Activated naive CD8-positive, alpha-beta T cell (primary cell): ENCODE data around the gene LHX5.

Experiments
- H3K27ac Mint-ChIP-seq: one replicate; pipeline ENCODE4 v1.8.0; 2021; ENCODE audit warnings: mixed read lengths
- H3K27me3 Mint-ChIP-seq: one replicate; pipeline ENCODE4 v1.8.0; 2021; ENCODE audit warnings: mixed read lengths
- H3K36me3 Mint-ChIP-seq: one replicate; pipeline ENCODE4 v1.8.0; 2021; ENCODE audit warnings: mixed read lengths
- H3K4me1 Mint-ChIP-seq: one replicate; pipeline ENCODE4 v1.8.0; 2021; ENCODE audit warnings: low read depth, mixed read lengths
- H3K4me3 Mint-ChIP-seq: one replicate; pipeline ENCODE4 v1.8.0; 2021; ENCODE audit warnings: mild to moderate bottlenecking, mixed read lengths
- H3K9me3 Mint-ChIP-seq: one replicate; pipeline ENCODE4 v1.8.0; 2021; ENCODE audit warnings: low read depth, mixed read lengths

Gene LHX5

DNA sequence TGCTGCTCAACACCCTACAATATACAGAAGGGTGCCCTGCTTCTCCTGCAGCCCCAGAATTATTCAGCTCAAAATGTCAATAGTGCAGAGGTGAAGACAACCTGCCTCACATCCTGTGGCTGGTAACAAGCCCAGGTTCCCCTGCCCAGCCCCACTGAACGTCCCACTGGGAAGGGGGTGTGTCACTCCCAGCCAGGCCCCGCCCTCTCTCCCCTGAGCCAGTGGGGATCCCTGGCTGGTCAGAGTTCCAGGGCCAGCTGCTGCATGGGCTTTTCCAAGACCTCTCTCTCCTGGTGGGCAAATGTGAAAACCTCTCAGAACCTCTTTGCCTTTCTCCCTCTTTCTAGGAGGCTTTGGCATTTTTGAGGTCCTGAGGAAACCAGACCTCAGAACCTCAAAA, 13.7 kb upstream of the LHX5 start:
- no peaks in the 10 kb centered on the region for H3K4me1 Mint-ChIP-seq
- H3K4me3 Mint-ChIP-seq = no peak overlapping the region
- H3K9me3 Mint-ChIP-seq = no peaks in the 10 kb centered on the region
- H3K36me3 Mint-ChIP-seq = no peaks in the 10 kb centered on the region
- peaks cover 48% of the 10 kb centered on the region for H3K27me3 Mint-ChIP-seq
- H3K27ac Mint-ChIP-seq = no peak overlapping the region

DNA sequence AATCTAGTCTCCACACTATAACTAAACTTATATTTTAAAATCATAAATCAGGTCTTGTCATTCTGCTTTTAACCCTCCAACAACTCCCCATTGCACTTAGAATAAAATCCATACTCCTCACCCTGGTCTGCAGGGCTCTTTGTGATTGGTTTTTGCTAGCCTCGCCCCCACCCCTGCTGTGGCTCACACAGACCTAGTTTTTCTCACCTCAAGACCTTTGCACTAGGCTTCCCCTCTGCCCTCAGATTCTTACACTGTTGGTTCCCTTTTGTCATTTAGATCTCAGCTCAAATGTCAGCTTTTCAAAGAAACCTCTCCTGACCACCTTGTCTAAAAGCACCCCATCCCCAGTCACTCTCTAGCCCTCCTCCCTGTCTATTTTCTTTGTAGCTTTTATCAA, 10.7 kb upstream of the LHX5 start:
- Mint-ChIP-seq H3K27me3 (peaks cover 48% of the 10 kb centered on the region), H3K27ac (no peak overlapping the region), H3K4me3 (no peak overlapping the region), H3K9me3 (no peaks in the 10 kb centered on the region), H3K4me1 (peaks cover 7% of the 10 kb centered on the region), H3K36me3 (no peaks in the 10 kb centered on the region)

DNA sequence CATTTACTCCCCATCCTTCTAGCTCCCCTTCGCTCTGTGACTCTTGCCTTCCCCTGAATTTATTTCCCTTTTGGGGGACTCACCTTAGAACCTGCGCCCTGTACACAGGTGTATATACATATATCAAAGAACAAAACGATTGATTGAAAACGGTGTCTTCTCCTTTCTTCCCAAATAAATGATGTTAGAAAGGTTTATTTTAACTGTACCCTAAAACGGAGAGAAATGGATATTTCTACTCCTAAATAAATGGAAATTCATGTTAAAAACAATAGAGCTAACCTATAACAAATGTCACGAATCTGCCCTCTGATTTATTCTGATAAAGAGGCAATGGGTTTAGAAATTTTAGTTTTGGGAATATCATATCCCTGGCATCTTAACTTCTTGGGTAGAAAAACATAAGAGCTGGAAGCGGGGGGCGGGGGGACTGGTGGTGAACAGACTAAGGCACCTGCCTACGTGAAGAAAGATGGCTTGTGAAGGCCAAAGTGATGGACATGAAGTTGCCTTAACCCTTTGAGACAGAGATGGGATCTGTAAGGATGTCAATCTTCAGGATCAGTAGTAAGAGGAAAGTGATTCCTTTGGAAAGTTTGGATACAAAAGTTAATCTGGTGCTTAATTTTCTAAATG, 8.8 kb upstream of the LHX5 start:
- Mint-ChIP-seq H3K9me3 (no peaks in the 10 kb centered on the region), H3K4me1 (peaks cover 8% of the 10 kb centered on the region), H3K4me3 (no peak overlapping the region), H3K27ac (peak overlapping the region; percentile 54), H3K27me3 (peaks cover 45% of the 10 kb centered on the region), H3K36me3 (no peaks in the 10 kb centered on the region)

DNA sequence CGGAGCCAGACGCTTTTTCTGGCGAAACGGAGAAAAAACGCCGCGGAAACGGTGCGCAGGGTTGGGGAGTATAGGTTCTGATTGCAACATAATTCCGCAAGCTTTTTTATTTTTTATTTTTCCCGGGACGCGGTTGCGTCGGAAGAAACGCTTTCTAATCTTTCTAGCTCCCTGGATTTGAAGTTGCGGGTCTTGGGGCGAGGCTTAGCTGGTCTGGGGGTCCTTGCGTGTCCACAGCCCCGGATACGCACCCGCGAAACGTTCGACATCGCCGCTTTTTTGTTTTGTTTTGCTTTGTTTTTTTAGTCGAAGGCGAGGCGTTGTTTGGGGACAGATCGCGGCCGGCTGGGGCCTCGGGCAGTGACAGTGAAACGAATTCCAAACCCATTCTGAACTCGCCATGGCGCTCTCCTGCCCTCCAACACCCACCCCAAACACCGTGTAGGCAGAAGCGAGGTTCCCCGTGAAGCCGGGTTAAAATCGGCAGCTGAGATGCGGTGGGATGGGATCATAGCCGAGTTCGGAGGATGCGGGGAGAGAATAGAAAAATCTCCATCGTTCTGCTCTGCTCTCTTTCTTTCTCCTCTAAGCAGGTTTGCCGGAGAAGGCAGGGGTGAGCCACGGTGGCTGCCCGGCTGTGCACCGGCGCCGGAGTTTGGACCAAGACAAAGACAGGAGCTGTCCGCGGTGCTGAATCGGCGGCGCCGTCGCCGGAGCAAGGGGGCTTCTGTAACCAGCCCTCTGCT, 8.1 kb upstream of the LHX5 start:
- H3K27me3 Mint-ChIP-seq = peaks cover 51% of the 10 kb centered on the region
- no peak overlapping the region for H3K4me3 Mint-ChIP-seq
- H3K4me1 Mint-ChIP-seq = peaks cover 8% of the 10 kb centered on the region
- H3K27ac Mint-ChIP-seq = peak overlapping the region; percentile 54
- no peaks in the 10 kb centered on the region for H3K36me3 Mint-ChIP-seq
- H3K9me3 Mint-ChIP-seq = no peaks in the 10 kb centered on the region

DNA sequence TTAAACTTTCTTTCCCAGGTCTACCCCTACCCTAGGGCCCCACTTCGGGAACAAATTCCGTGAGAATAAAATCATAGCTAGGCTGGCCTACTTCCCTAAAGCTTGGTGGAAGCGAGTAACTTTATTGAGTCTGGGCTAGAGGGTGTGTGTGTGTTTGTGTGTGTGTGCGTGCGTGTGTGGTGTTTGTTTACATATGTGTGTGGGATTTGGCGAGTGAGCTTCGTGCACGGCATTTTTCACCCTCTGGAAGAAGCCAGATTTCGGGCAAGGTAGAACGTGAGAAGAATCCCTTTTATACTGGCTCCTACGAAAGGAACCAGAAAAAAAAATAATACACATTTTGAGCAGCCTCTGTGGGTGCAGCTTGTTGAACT, 7.5 kb upstream of the LHX5 start:
- Mint-ChIP-seq H3K27ac (peak overlapping the region; percentile 22), H3K36me3 (no peaks in the 10 kb centered on the region), H3K9me3 (no peaks in the 10 kb centered on the region), H3K4me3 (peak overlapping the region; percentile 44), H3K4me1 (peaks cover 12% of the 10 kb centered on the region), H3K27me3 (peaks cover 55% of the 10 kb centered on the region)

DNA sequence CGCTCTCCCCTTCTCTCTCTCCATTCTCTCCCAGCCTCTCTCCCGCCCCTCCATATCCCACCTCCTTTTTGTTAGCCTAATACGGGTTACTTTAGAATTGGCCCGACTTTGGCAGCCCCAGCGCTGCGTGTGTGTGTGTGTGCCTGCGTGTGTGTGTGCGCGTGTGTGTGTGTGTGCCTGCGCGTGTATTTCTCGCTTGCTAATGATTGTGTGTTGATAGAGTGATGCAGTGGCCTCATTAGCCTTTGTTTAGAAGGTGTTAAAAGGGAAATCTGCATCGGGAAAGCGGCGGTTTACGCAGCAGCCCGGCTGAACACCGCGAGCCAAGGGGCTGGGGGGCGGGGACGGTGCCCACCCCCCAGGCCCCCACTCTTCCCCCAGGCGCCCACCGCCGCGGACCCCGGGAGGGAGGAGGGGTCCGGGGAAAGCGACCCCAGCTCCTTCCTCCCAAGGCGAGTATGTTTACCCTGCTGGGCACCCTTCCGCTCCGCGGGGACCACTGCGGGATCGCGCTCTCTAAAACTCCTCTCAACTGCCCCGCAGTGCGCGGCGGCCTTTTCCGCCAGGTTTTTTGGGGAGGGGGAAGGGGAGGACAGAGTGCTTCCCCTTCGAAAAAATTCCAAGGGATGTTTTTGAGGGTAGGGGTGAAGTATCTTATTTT, 6.8 kb upstream of the LHX5 start:
- Mint-ChIP-seq H3K4me3 (no peak overlapping the region), H3K9me3 (no peaks in the 10 kb centered on the region), H3K36me3 (no peaks in the 10 kb centered on the region), H3K27me3 (peaks cover 50% of the 10 kb centered on the region), H3K4me1 (peaks cover 13% of the 10 kb centered on the region), H3K27ac (no peak overlapping the region)

DNA sequence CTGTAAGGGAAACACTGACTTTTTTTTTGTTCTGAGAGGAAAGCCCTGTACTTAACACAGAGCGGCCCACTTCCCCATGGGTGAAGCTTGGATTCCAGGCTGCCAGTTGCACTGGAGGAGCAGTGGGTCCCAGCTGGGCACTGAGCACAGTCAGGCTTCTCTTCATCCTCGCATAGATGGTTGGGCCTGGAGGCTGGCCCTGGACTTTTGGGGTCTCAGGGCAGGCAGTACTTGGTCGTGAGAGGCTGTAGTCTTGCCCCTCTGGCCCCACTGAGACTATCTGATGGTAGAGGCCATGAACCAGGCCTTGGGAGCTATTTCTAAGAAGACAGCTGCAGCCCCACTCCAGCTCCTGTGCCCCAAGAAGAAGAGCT, 6.2 kb upstream of the LHX5 start:
- H3K27me3 Mint-ChIP-seq = peaks cover 52% of the 10 kb centered on the region
- no peaks in the 10 kb centered on the region for H3K36me3 Mint-ChIP-seq

DNA sequence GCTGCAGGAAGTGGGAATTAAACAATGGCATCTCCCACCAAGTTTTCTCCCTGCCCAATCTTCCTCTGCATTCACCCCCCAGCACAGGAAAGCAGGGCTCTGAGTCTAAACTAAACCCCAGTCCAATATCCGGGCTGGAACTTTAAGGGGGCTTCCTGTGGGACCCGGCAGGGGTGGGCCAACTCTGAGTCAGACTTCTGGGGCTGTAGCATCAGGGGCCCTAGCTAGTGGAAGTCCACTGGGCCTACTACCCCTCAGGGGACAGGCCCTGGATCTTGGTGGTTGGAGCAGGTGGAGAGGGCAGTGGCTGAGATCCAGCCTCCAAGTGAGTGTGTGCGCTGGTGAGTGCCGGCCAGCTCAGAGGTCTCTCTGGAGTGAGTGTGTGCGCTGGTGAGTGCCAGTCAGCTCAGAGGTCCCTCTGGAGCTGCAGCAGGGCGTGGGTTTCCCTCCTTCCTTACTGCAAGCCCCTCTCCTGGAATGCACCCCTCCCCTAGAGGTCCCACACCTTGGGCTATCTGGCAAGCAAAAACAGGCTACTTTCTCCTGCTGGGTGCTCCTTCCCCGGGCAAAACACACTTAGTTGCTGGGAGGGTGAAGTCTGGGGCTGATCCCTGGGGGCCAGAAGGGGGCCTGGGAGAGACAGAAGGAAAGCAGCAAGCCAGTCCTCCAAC, 5.6 kb upstream of the LHX5 start:
- Mint-ChIP-seq H3K36me3 (no peaks in the 10 kb centered on the region), H3K9me3 (no peaks in the 10 kb centered on the region), H3K27ac (no peak overlapping the region), H3K27me3 (peaks cover 54% of the 10 kb centered on the region), H3K4me1 (peaks cover 18% of the 10 kb centered on the region), H3K4me3 (no peak overlapping the region)

More for the DNA sequence above, 6.2 kb upstream of the LHX5 start:
- no peak overlapping the region for H3K27ac Mint-ChIP-seq
- H3K9me3 Mint-ChIP-seq = no peaks in the 10 kb centered on the region
- H3K4me1 Mint-ChIP-seq = peaks cover 17% of the 10 kb centered on the region
- no peak overlapping the region for H3K4me3 Mint-ChIP-seq

DNA sequence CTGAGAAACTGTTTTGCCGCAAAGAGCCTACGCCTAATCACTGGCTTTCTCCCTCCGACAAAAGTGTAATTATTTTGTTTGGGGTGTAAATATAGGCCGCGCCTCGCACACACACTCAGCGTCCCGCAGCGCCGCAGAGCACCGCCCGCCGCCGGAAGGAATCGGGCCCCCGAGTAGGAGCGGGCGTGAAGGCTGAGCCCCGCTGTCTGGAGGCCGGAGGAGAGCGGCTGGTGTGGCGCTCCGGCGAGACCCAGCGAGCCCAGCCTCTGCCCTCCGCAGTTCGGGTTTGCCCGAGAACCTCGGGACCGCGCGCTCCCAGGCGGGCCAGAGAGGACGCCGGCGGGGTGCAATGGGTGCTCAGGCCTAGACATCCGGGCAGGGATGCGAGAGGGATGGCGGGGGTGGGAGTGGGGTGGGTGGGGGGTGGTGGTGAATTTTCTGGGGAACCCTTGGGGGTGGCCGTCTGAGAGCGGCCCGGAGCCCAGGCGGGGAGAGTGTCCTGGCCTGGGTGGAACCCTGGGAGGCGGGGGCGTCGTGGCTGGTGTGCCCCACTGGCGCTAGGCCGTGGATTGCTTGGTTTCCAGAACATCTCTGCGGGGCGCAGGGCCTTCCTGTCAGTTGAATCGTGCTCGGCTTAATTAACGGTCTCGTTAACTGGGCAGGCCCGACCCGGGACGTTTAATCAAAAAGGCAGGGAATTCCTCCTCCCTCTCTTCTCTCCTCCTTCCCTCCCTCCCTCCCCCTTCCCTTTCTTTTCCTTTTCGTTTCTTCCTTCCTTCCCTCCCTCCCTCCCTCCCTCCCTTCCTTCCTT, 4.7 kb upstream of the LHX5 start:
- Mint-ChIP-seq H3K9me3 (no peaks in the 10 kb centered on the region), H3K4me1 (peaks cover 21% of the 10 kb centered on the region), H3K36me3 (no peaks in the 10 kb centered on the region), H3K4me3 (no peak overlapping the region), H3K27ac (no peak overlapping the region), H3K27me3 (peaks cover 54% of the 10 kb centered on the region)

DNA sequence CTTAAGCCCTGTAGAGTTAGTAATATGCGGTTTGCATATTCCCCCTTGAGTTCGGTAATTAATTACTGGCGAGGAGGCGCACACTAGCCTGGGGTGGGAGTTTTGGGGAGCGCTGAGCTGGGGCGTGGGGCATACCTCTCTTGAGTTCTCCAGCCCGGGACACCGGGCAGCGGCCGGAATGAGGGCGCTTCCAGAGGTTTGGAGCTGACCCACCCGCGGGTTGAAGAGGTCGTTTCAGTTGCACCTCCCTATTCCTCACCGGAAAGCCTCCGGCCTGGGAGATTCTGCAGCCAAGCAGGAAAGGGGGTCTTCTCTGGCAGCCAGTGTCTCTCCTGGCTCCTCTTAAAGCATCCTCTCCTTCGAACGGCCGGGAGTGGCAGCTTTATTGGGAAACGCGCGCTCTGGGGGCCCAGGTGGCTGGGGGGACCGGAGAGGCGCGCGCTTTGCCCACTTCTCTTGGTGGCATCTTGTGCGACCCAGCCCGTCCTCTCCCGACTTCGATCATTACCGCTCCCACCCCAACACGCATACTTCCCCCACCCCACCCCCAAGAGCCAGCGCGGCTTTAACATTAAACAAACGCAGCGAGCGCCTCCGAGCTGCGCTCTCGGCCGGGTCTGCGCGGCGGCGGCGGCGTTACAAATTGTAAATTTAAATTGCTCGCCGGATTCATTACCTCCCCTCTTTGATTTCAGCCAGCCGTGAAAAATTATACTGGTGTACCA, 3.9 kb upstream of the LHX5 start:
- Mint-ChIP-seq H3K4me1 (peaks cover 23% of the 10 kb centered on the region), H3K9me3 (no peaks in the 10 kb centered on the region), H3K4me3 (no peak overlapping the region), H3K36me3 (no peaks in the 10 kb centered on the region), H3K27ac (no peak overlapping the region), H3K27me3 (peaks cover 50% of the 10 kb centered on the region)

DNA sequence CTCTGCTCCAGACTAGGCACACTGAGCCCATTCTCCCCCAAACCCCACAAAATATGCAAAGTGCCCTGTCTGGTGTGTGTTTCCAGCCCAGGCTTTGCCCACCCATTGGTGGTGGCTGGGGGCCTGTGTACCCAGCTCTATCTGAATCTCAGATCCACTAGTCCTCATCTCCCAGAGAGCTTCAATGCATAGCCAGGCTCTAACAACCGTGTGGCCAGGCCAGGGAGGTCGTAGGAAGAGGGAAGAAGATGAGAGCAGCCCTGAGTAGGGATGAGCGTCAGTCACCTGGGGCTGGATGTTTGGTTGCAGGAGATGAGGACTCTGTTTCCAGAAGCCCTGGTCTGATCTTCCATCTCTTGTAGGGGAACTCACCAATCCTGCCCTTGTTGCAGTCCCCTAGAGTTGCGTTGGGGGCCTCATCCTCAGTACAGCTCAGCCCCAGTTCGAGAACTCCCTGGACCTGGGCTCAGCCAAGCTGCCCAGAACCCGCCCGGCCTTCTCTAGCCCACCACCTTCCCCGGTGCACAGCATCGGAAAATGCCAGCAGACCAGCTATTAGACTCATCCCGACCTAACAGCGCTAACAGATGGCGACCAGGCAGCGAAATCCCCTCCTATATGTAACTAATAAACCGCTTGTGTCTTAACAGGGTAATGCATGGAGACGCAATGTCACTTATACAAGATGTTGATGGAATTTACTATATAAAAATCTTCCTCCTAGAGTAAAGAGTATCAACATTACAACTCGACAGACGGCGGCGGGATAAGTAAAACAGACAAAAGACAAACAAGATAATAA, 3.2 kb upstream of the LHX5 start:
- Mint-ChIP-seq H3K36me3 (no peaks in the 10 kb centered on the region), H3K4me1 (peaks cover 20% of the 10 kb centered on the region), H3K27ac (no peak overlapping the region), H3K27me3 (peaks cover 47% of the 10 kb centered on the region), H3K4me3 (no peak overlapping the region), H3K9me3 (no peaks in the 10 kb centered on the region)

DNA sequence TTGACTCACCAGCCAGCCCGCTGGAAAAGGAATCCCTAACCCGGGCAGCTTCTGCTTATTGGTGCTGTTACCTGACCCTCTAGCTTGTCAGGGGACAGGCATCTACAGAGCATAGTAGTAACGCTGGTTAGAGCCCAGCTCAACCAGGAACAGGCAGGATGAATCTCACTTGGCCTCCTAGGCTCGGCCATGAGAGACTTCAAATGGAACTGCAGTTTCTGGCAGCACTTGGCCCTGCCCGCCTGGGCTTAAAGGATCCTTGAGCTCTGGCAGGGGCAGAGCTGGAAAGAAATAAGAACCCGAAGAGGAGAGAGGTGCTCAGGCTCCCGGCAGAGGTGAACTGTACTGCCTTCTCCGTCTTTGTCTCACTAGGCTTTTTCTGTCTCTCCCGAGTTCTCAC, 2.3 kb upstream of the LHX5 start:
- H3K4me3 Mint-ChIP-seq = no peak overlapping the region
- H3K27me3 Mint-ChIP-seq = peaks cover 45% of the 10 kb centered on the region

DNA sequence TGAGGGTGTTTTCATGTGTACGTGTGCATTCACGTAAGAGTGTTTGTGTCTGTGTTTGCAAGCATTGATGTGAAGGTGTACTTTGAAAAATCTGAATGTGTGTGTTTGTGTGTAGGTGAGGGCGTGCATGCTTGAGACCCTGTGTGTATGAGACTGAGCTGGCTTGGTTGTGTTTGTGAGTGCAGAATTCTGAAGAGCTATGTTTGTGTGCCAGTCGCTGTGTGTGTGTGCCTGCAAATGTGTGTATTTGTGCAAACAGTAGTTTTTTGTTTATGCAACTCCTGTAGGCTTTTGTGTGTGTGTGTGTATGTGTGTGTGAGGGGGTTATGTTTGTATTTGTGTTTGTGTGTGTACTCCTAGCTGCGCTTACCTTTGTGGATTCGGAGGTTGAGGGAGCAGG, 1.7 kb upstream of the LHX5 start:
- Mint-ChIP-seq H3K9me3 (no peaks in the 10 kb centered on the region), H3K27me3 (peaks cover 48% of the 10 kb centered on the region), H3K36me3 (no peaks in the 10 kb centered on the region), H3K4me1 (peaks cover 18% of the 10 kb centered on the region), H3K4me3 (no peak overlapping the region), H3K27ac (no peak overlapping the region)

More for the DNA sequence above, 2.3 kb upstream of the LHX5 start:
- peaks cover 16% of the 10 kb centered on the region for H3K4me1 Mint-ChIP-seq
- H3K36me3 Mint-ChIP-seq = no peaks in the 10 kb centered on the region
- no peak overlapping the region for H3K27ac Mint-ChIP-seq
- H3K9me3 Mint-ChIP-seq = no peaks in the 10 kb centered on the region
